Activated CD4-positive, alpha-beta T cell treated with anti-CD3 and anti-CD28 coated beads for 48 hours (primary cell): ENCODE data around the gene INPP4B.

ENCODE experiments used
- DNase-seq: peaks from one replicate; pipeline ENCODE4 v3.0.0-alpha.2; 2020

Gene INPP4B

GRCh38 chr4:142334931-142335330 lies 511.2 kb downstream of the INPP4B start:
- DNase-seq, result no peak

DNA sequence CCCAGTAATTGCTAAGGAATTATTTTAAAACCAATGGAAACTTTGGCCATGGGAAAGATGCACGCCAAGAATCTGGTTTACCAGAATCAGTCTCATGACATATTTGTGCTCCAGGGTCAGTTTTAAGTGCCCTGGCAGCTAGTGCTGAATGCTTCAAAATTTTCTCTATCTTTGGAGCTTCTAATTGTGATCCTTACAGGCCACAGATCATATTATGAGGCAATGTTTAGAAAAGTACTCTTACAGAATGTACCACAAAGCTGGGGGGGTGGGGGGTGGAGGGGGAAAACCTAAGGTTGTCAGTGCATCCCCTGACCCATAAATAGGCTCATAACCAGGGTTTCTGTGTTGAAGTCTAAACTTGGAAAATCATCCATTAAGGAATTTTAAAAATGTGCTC lies 514.5 kb downstream of the INPP4B start:
- DNase-seq, result no peak

GRCh38 chr4:142331132-142331531 lies 515.0 kb downstream of the INPP4B start:
- no peak for DNase-seq

- no peak for DNase-seq
These were observed 515.8 kb downstream of the INPP4B start for GRCh38 chr4:142330311-142330710.

DNA sequence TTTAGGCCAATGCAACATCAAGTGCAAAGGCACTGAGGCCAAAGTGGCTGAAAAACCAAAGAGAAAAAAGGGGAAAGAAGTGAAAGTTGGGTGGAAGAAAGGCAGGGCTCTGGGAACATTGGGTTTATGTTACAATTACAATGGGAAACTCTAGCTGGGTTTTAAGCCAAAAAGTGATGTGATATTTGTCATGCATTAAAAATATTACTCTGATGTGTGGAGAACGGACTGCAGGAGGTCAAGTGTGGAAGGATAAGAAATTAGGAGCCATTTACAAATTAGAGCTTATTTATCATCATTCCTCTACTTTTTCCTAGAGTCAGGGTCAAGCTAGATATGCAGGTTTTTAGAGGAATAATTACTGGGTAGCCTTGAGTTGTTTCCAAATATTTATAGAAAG lies 516.8 kb downstream of the INPP4B start:
- DNase-seq, result no peak

DNA sequence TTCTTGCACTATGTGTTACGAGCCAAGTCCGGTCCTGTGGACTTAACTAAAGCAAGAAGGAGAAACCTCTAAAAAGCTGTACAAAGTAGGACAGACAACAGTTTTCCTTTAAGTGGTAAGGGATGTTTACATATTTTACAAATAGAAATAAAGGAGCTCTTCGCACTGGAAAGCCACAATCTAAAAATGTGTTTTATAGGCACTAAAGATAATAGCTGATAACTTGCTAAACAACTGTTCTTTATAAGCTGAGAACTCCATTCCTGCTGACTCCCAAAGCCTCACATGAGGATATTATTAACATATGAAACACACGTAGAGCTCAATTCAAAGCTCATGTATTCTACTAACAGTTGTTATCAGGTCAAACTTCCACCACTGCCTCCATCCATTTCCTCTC lies 519.9 kb downstream of the INPP4B start:
- DNase-seq, result no peak

DNA sequence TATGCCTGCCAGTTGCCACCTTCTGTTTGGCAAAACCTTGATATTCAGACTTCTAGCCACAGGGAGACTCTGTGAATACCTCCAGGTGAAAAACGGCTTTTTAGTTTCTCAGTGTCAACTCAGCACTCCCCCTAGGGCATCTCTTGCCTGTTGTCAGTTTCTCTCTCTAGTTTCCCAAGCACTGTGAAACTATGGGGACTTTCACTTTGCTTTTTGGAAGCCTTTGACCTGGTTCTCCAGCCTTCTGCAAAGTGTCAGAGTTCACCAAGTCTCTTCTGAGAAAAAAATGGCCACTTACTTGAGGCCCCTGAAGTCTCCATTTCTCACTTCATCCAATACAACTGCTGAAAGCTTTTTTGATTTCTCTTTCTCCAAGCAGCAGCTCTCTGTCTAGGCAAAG lies 521.5 kb downstream of the INPP4B start:
- no peak for DNase-seq

GRCh38 chr4:142322996-142323395 lies 523.1 kb downstream of the INPP4B start:
- no peak for DNase-seq

- DNase-seq, result no peak
These were observed 527.8 kb downstream of the INPP4B start for GRCh38 chr4:142318280-142318679.

GRCh38 chr4:142316913-142317312 lies 529.2 kb downstream of the INPP4B start:
- no peak for DNase-seq

- DNase-seq, result no peak
These were observed 530.1 kb downstream of the INPP4B start for GRCh38 chr4:142316025-142316424.

- DNase-seq, result no peak
These were observed 531.4 kb downstream of the INPP4B start for GRCh38 chr4:142314686-142315085.

GRCh38 chr4:142314247-142314646 lies 531.9 kb downstream of the INPP4B start:
- DNase-seq, result no peak

- DNase-seq, result no peak
These were observed 533.7 kb downstream of the INPP4B start for GRCh38 chr4:142312391-142312790.

GRCh38 chr4:142311916-142312315 lies 534.2 kb downstream of the INPP4B start:
- no peak for DNase-seq

- no peak for DNase-seq
These were observed 536.3 kb downstream of the INPP4B start for GRCh38 chr4:142309772-142310171.

- no peak for DNase-seq
These were observed 538.2 kb downstream of the INPP4B start for GRCh38 chr4:142307857-142308256.

- DNase-seq, result no peak
These were observed 548.8 kb downstream of the INPP4B start for GRCh38 chr4:142297313-142297712.

DNA sequence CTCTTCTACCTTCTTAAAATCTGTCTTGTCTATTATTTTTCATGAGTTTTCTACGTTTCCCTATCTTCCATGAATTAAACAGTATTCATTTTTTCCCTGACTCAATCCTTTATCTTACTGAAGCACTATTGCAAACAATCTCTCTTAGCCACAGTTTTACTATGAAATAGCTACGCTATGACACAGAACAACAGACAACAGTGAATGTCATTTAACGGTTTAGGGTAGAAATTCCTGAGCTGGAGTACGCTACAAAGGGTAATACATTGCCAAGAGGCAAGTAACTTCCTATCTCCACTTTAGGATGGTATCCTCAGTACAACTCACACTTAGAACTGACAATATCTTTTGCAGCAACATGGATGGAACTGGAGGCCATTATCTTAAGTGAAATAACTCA lies 552.6 kb downstream of the INPP4B start:
- DNase-seq, result no peak

- no peak for DNase-seq
These were observed 553.9 kb downstream of the INPP4B start for GRCh38 chr4:142292231-142292630.

- no peak for DNase-seq
These were observed 554.6 kb downstream of the INPP4B start for GRCh38 chr4:142291299-142292050.

GRCh38 chr4:142287371-142287770 lies 558.7 kb downstream of the INPP4B start:
- DNase-seq, result no peak

DNA sequence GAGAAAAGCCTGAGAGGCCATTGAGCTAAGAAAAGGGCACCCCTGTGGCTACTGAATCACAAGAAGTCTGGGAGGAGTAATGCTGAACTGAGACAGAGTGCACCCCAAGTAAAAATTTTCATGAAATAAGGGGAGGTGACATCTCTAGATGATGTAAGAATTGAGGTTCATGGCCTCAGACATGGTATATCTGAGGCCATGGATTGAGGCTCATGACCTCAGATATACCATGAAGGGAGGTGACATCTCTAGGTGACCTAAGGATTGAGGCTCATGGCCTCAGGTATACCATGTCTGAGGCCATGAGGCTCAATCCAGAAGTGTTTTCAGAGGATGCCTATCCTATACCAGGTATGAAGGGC lies 560.9 kb downstream of the INPP4B start:
- no peak for DNase-seq

DNA sequence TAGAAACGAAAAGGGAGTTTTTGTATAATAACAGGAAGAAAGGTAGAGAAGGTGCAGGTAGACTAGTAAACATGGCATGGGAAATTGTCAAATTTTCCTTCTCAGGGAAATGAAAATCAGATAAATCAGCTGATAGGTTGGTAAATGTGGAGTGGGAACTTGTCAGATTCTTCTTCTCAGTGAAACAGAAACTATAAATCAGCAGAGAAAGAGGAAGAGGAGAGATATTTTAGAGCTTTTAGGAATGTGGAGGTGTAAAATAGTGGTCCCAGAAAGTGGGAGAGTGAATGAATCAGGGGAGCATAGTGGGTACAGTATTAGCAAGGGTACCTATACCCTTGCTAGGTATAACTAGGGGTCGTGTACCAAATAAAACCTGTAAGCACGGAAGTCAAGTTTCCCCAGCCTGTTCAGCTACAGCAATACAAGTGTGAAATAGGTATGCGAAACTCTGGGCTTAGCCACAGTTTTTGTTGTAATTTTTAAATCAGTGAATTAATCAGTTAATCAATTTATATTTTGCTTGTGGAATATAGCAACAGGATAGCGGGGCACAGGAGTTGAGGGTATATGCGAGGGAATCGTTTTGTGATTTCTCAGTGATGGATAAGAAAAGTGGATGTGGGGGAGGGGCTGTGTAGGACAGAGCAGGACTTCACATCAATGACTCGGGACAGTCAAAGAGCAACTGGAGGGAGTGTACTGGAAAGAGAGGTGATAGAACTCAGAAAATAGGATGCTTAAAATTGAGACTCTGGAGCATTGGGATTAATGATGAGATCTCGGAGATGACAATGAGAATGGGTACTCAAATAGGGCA lies 561.5 kb downstream of the INPP4B start:
- DNase-seq, result no peak
